SU-DHL-6 (cell line): ENCODE data around the gene DIPK1B.
A peak's percentile ranks its signal among the peaks of the same experiment; 100 is the strongest.

Experiments used
- H2AFZ ChIP-seq: fragments of 200-600 bp; sonication (generic); 2 replicates; pipeline ENCODE4 v1.6.1; 2014; ENCODE audit warnings: low read depth, mild to moderate bottlenecking, moderate library complexity, mixed read lengths, antibody characterized with exemption, low read length; ENCODE audit not compliant: severe bottlenecking
- H3F3A ChIP-seq: fragments of 200-600 bp; shearing (Covaris generic); 2 replicates; pipeline ENCODE4 v1.6.0; 2016; ENCODE audit warnings: antibody characterized with exemption, mild to moderate bottlenecking; ENCODE audit not compliant: insufficient read depth
- H3K27ac ChIP-seq: fragments of 200-600 bp; sonication (generic); 2 replicates; pipeline ENCODE4 v1.5.1; 2016; ENCODE audit warnings: low read depth, mild to moderate bottlenecking, low read length, moderate library complexity, mixed read lengths
- H3K27me3 ChIP-seq: fragments of 200-600 bp; sonication (generic), shearing (Covaris generic); 2 replicates; pipeline ENCODE4 v1.6.0; 2014; ENCODE audit warnings: mild to moderate bottlenecking, low read length
- H3K36me3 ChIP-seq: fragments of 200-600 bp; sonication (generic); 2 replicates; pipeline ENCODE4 v1.6.1; 2014; ENCODE audit warnings: mild to moderate bottlenecking, low read length, mixed read lengths
- H3K4me2 ChIP-seq: fragments of 300-600, 200-600 bp; shearing (Covaris generic), sonication (generic); 2 replicates; pipeline ENCODE4 v1.6.0; 2014; ENCODE audit warnings: low read length, low read depth, mild to moderate bottlenecking; ENCODE audit not compliant: poor library complexity, severe bottlenecking
- H3K4me3 ChIP-seq: fragments of 200-600 bp; sonication (generic); 2 replicates; pipeline ENCODE4 v1.5.1; 2014; ENCODE audit warnings: antibody characterized with exemption, low read length, mild to moderate bottlenecking, mixed read lengths; ENCODE audit not compliant: insufficient read depth, poor library complexity, severe bottlenecking
- H3K79me2 ChIP-seq: fragments of 200-600 bp; sonication (generic); 2 replicates; pipeline ENCODE4 v1.6.1; 2014; ENCODE audit warnings: mild to moderate bottlenecking, low read length, moderate library complexity; ENCODE audit not compliant: insufficient read depth
- H3K9ac ChIP-seq: fragments of 200-600 bp; sonication (generic); 2 replicates; pipeline ENCODE4 v1.7.0; 2014; ENCODE audit warnings: mild to moderate bottlenecking, low read length
- H3K9me2 ChIP-seq: fragments of 200-600 bp; sonication (generic); replicated peaks from 2 replicates; pipeline ENCODE4 v1.6.1; 2014; ENCODE audit warnings: low read length; ENCODE audit not compliant: insufficient read depth
- H3K9me3 ChIP-seq: fragments of 200-600 bp; sonication (generic); 2 replicates; pipeline ENCODE4 v1.6.1; 2014; ENCODE audit warnings: low read length, mixed read lengths; ENCODE audit not compliant: insufficient read depth
- H4K20me1 ChIP-seq: fragments of 200-600 bp; sonication (generic); 2 replicates; pipeline ENCODE4 v1.6.1; 2014; ENCODE audit warnings: low read depth, mild to moderate bottlenecking, antibody characterized with exemption, low read length, moderate library complexity, mixed read lengths
- EZH2phosphoT487 ChIP-seq: fragments of 200-600 bp; sonication (generic), shearing (Covaris generic); conservative IDR thresholded peaks from 2 replicates; pipeline ENCODE4 v1.6.1; 2018; ENCODE audit warnings: mild to moderate bottlenecking, antibody characterized with exemption, low read length, moderate library complexity, mixed read lengths
- TF ChIP-seq, protein P1 (sequence below): fragments of 200-600 bp; sonication (generic); IDR thresholded peaks from one replicate; pipeline ENCODE4 v1.5.1; 2017; ENCODE audit warnings: antibody characterized with exemption, mild to moderate bottlenecking, low read length, moderate library complexity; ENCODE audit not compliant: insufficient read depth, poor library complexity, severe bottlenecking

The DIPK1B gene

DNA sequence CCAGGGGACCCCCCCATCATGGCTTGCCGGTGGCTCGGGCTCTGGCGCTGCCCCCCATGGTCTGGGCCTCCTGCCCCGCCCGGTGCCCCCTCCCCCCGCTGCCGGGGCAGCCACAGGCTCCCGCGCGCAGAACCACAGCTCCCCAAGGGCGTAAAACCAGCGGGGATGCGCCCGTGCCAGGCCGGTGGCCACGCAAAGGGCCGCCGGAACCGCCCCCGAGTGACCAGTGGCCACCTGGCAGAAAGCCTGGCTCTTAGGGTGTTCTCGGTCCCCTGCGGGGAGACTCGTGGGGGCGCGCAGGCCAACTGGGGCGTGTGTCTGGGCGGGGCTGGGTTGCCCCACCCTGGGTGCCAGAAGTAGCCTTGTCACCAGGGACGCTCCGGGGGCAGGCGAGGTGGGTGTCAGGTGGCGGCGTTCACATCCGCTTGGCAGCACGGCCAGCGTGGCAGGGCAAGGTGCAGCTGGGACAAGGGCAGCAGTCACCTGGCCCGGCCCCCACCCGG is 24.6 kb upstream of the DIPK1B start:
- Histone ChIP-seq H3K9ac (no peak overlapping the region), H3F3A (no peaks in the 10 kb centered on the region; the same call in 1 of the 2 replicates), H2AFZ (no peak overlapping the region), H3K36me3 (no peaks in the 10 kb centered on the region), H3K4me3 (no peak overlapping the region), H3K9me2 (no peaks in the 10 kb centered on the region), H3K79me2 (no peaks in the 10 kb centered on the region), H3K9me3 (no peaks in the 10 kb centered on the region), H3K27me3 (no peaks in the 10 kb centered on the region), H3K27ac (no peak overlapping the region), H3K4me2 (peak overlapping the region; percentile 16), H4K20me1 (no peaks in the 10 kb centered on the region)
- TF ChIP-seq EZH2phosphoT487, result no peak
- TF ChIP-seq, protein P1, sequence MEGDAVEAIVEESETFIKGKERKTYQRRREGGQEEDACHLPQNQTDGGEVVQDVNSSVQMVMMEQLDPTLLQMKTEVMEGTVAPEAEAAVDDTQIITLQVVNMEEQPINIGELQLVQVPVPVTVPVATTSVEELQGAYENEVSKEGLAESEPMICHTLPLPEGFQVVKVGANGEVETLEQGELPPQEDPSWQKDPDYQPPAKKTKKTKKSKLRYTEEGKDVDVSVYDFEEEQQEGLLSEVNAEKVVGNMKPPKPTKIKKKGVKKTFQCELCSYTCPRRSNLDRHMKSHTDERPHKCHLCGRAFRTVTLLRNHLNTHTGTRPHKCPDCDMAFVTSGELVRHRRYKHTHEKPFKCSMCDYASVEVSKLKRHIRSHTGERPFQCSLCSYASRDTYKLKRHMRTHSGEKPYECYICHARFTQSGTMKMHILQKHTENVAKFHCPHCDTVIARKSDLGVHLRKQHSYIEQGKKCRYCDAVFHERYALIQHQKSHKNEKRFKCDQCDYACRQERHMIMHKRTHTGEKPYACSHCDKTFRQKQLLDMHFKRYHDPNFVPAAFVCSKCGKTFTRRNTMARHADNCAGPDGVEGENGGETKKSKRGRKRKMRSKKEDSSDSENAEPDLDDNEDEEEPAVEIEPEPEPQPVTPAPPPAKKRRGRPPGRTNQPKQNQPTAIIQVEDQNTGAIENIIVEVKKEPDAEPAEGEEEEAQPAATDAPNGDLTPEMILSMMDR, result no peak

DNA sequence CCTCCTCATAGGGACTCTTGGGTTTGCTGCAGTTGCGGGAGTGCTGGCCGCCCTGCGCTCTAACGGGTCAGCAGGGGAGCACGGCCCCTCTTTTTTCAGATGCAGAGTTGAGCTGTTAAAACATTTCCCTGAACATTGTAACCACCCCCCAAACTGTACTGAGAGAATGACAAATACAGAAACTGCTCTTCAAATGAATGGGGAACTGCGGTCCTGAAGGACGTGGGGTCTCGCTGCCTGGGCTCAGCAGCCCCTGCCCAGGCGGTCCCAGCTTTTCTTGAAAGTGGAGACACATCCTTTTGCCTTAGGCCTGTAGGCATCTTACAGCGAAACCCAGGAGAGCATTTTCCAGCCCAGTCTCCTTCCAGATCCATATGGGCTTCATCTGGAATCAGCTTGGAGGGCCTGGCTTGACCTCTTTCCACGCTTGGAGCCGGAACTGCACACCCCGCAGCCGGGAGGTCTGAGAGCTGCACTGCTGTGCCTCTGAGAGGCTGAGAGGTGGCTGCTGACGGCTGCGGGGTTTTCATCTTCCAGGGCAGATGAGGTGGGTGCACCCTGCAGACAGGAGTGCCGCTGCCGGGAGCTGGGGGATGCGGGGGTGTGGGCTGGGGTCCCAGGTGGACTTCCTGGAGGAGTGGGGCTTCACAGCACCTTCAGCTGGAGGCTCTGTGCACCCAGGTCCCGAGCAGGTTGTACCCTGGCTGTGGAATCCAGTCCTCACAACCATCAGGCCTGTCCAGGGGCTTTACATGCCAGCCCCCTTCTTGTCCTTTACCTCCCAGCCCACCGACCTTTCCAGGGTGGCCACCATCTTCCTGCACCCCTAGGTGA is 23.9 kb upstream of the DIPK1B start:
- Histone ChIP-seq H3K79me2 (no peaks in the 10 kb centered on the region), H3K9me2 (no peaks in the 10 kb centered on the region), H3K9ac (no peak overlapping the region), H2AFZ (no peak overlapping the region), H3K4me3 (no peak overlapping the region), H3K36me3 (no peaks in the 10 kb centered on the region), H3K27me3 (no peaks in the 10 kb centered on the region), H4K20me1 (no peaks in the 10 kb centered on the region), H3K9me3 (no peaks in the 10 kb centered on the region), H3F3A (no peaks in the 10 kb centered on the region; the same call in 1 of the 2 replicates), H3K4me2 (no peak overlapping the region), H3K27ac (no peak overlapping the region)
- no peak for TF ChIP-seq EZH2phosphoT487
- TF ChIP-seq, protein P1, result no peak

DNA sequence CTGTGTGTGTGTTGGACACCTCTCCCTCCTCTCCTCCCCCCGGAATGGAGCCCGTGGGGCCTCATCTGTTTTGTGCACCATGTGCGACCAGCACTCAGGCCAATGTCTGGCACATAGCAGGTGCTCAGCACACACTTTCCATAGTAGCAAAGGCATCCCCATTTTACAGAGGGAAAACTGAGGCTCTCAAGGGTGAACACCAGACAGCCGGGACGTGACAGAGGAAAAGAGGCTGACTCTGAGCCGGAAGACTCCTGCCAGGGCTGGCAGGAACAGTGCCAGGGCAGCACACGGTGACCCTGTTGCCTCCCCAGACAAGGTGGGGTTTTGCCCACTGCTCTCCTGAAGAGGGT is 23.3 kb upstream of the DIPK1B start:
- no peak overlapping the region for H2AFZ ChIP-seq
- H3K27me3 ChIP-seq, result no peaks in the 10 kb centered on the region
- no peak overlapping the region for H3K4me2 ChIP-seq
- H3F3A ChIP-seq, result no peaks in the 10 kb centered on the region; the same call in 1 of the 2 replicates
- no peaks in the 10 kb centered on the region for H3K9me3 ChIP-seq
- H3K9me2 ChIP-seq, result no peaks in the 10 kb centered on the region
- no peak overlapping the region for H3K27ac ChIP-seq
- H3K9ac ChIP-seq, result no peak overlapping the region
- no peaks in the 10 kb centered on the region for H4K20me1 ChIP-seq
- H3K79me2 ChIP-seq, result no peaks in the 10 kb centered on the region
- no peaks in the 10 kb centered on the region for H3K36me3 ChIP-seq
- H3K4me3 ChIP-seq, result no peak overlapping the region
- TF ChIP-seq, protein P1, result no peak
- TF ChIP-seq EZH2phosphoT487, result no peak
